NB4 (cell line): ENCODE data around the gene NXF1.
A peak's percentile ranks its signal among the peaks of the same experiment; 100 is the strongest.

Experiments used
- DNase-seq: peaks from one replicate; pipeline ENCODE4 v3.0.0; 2010; ENCODE audit warnings: low read depth
- H3K4me3 ChIP-seq: one replicate; pipeline ENCODE4 v1.5.1; 2011; ENCODE audit warnings: mild to moderate bottlenecking, low read depth, low read length, moderate library complexity
- MYC ChIP-seq: IDR thresholded peaks from 2 replicates; pipeline ENCODE4 v1.6.1; 2011; ENCODE audit warnings: low read depth, low read length
- POLR2A ChIP-seq: IDR thresholded peaks from 2 replicates; pipeline ENCODE4 v1.6.1; 2011; ENCODE audit warnings: mild to moderate bottlenecking; ENCODE audit not compliant: insufficient read length; ENCODE audit errors: extremely low read depth
- TF ChIP-seq, protein P1 (sequence below): IDR thresholded peaks from 2 replicates; pipeline ENCODE4 v1.6.1; 2011; ENCODE audit warnings: low read depth, low read length
- TF ChIP-seq, protein P2 (sequence below): IDR thresholded peaks from one replicate; pipeline ENCODE4 v1.5.1; 2012; ENCODE audit warnings: low read depth, low read length

NXF1 gene

DNA sequence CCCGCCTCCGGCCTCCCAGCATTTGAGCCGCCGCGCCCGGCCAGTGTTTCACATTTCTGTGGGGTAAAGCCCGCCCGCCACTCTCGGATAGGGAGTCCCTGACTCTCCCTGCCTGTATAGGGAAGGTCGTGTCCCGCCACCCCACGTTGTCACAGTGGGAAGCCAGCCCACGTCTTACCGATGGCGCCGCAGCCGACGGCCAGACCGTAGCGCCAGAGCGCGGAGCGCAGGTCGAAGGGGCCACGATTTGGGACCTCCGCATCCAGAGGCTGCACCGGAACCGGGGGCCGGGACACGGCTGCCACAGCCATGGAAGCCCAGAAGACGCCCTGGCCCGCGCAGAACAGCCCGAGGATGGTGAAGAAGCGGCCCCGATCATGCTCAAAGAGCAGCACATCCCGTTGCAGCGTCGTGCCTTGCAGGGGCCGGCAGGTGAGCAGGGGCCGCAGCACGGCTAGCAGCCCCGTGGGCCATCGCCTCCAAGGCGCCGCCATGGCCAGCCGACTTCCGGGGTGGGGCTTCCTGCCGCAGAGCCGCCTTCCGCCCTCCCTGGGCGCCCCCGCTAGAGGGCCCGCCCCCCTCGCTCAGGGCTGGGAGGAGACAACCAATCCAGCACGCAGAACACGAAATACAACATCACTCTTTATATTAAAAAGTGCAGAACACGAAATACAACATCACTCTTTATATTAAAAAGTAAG lies 13.6 kb downstream of the NXF1 start, which contains the start of gene TMEM223:
Gene TMEM223 (minus strand): TSS at position 506 of the 701 bp plus-strand sequence. CDS start 12 bp downstream, at position 494.
- TF ChIP-seq, protein P1, sequence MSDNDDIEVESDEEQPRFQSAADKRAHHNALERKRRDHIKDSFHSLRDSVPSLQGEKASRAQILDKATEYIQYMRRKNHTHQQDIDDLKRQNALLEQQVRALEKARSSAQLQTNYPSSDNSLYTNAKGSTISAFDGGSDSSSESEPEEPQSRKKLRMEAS: peak; percentile 52; the same call in 1 of the 2 replicates
- TF ChIP-seq, protein P2, sequence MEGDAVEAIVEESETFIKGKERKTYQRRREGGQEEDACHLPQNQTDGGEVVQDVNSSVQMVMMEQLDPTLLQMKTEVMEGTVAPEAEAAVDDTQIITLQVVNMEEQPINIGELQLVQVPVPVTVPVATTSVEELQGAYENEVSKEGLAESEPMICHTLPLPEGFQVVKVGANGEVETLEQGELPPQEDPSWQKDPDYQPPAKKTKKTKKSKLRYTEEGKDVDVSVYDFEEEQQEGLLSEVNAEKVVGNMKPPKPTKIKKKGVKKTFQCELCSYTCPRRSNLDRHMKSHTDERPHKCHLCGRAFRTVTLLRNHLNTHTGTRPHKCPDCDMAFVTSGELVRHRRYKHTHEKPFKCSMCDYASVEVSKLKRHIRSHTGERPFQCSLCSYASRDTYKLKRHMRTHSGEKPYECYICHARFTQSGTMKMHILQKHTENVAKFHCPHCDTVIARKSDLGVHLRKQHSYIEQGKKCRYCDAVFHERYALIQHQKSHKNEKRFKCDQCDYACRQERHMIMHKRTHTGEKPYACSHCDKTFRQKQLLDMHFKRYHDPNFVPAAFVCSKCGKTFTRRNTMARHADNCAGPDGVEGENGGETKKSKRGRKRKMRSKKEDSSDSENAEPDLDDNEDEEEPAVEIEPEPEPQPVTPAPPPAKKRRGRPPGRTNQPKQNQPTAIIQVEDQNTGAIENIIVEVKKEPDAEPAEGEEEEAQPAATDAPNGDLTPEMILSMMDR: no peak
- TF ChIP-seq POLR2A (peak; percentile 98), MYC (peak; percentile 67)
- peak within 1 kb of the TSS; percentile 82 for H3K4me3 ChIP-seq
- peak; percentile 91 for DNase-seq

DNA sequence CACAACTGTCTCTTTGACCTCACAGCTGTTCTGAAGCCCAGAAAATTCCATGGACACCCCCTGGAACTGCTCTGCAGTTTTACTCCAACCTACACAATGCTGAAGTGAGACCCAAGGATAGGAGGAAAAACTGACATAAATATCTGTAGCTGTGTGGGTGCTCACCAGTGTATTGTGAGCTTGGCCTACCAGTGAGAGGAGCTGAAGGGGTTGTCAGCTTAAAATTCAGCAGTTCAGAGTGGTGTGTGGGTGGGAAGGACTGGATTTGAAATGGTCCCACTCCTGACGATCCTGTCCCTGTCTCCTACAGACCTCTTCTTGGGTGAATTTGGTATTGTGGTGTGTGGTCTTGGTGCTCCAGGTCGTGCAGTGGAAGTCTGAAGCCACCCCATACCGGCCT lies 15.7 kb downstream of the NXF1 start:
- TF ChIP-seq POLR2A (no peak), MYC (no peak)
- TF ChIP-seq, protein P2: no peak
- TF ChIP-seq, protein P1: no peak
- no peak for DNase-seq
- H3K4me3 ChIP-seq: no peak overlapping the region

DNA sequence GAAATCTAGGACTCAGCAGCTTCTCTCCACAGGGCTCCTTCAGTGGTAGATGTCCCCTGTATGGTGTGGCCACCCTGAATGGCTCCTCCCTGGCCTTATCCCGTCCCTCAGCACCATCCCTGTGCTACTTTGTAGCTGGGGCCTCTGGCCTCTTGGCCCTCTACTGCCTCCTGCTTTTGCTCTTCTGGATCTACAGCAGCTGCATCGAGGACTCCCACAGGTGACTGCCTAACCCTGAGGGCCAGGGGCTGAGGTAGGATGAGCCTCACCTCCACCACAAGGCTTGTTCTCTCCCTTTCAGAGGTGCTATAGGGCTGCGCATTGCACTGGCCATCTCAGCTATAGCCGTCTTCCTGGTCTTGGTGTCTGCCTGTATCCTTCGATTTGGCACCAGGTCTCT lies 16.2 kb downstream of the NXF1 start:
- no peak for TF ChIP-seq POLR2A
- peak overlapping the region; percentile 9 for H3K4me3 ChIP-seq
- DNase-seq: no peak

DNA sequence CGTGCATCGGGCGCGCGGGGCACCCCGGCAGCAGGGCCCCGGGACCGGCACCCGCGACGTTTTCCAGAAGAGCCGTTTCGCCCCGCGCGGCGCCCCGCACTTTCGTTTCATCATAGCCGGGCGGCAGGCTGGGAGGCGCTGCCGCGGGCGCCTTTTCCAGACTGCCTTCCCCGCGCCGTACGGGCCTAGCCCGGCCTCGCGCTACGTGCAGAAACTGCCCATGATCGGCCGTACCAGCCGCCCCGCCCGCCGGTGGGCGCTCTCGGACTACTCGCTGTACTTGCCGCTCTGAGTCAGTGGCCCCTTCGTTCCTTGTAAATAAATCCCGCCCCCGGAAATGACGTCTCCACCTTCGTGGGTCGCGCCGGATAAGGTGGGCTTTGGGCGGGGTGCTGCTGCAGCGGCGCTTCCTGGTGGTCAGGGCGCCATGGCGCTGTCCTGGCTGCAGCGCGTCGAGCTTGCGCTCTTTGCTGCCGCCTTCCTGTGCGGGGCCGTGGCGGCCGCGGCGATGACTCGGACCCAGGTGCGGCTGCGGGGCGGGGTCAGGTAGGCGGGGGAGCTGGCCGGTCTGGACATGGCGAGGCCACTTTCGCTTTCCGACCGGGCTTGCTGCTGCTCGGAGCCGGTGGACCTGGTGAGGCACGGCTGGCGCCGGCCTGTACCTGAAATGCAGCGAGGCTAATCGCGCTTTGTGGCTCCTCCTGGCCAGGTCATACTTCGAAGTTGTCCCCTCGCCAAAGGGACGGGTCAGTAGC lies 18.1 kb downstream of the NXF1 start, which contains the start of gene TMEM179B:
Gene TMEM179B (plus strand): TSS at position 398 of the 755 bp plus-strand sequence. CDS start 30 bp downstream, at position 428.
- DNase-seq: peak; percentile 100
- TF ChIP-seq MYC (no peak; the same call in none of the 2 replicates), POLR2A (peak; percentile 99)
- TF ChIP-seq, protein P1: peak; percentile 76
- TF ChIP-seq, protein P2: peak; percentile 69
- peak within 1 kb of the TSS; percentile 99 for H3K4me3 ChIP-seq

DNA sequence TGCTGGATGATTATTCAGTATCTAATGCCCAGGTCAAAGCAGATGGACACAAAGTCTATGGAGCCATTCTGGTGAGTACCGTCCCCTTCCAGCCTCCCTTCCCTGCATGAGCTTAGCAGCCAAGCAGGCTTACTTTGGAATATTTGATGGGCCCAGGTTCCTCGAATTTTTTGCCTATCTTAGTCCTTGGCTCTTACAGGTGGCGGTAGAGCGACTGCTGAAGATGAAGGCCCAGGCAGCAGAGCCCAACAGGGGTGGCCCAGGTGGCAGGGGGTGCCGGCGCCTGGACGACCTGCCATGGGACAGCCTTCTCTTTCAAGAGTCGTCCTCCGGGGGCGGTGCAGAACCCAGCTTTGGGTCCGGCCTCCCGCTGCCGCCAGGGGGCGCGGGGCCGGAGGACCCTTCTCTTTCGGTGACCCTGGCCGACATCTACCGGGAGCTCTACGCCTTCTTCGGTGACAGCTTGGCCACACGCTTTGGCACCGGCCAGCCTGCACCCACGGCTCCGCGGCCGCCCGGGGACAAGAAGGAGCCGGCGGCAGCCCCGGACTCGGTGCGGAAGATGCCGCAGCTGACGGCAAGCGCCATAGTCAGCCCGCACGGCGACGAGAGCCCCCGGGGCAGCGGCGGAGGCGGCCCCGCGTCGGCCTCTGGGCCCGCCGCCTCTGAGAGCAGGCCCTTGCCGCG lies 18.8 kb downstream of the NXF1 start:
- H3K4me3 ChIP-seq: peak overlapping the region; percentile 99
- DNase-seq: peak; percentile 92
- TF ChIP-seq, protein P2: peak; percentile 99
- TF ChIP-seq, protein P1: peak; percentile 71
- TF ChIP-seq POLR2A (no peak), MYC (peak; percentile 85)
